Epithelial cell of esophagus (primary cell): ENCODE data around the gene PTTG1IP.

Experiments
- DNase-seq: peaks from one replicate; pipeline ENCODE4 v3.0.0; 2010; ENCODE audit warnings: low read depth
- H3K4me3 ChIP-seq: 2 replicates; pipeline ENCODE4 v1.5.1; 2011; ENCODE audit warnings: mild to moderate bottlenecking, low read length, control low read depth
- TF ChIP-seq, protein P1 (sequence below): IDR thresholded peaks from 2 replicates; pipeline ENCODE4 v1.5.1; 2011; ENCODE audit warnings: low read depth, mild to moderate bottlenecking, low read length, control low read depth, inconsistent platforms; ENCODE audit not compliant: insufficient read depth; ENCODE audit errors: missing control alignments

Gene PTTG1IP

DNA sequence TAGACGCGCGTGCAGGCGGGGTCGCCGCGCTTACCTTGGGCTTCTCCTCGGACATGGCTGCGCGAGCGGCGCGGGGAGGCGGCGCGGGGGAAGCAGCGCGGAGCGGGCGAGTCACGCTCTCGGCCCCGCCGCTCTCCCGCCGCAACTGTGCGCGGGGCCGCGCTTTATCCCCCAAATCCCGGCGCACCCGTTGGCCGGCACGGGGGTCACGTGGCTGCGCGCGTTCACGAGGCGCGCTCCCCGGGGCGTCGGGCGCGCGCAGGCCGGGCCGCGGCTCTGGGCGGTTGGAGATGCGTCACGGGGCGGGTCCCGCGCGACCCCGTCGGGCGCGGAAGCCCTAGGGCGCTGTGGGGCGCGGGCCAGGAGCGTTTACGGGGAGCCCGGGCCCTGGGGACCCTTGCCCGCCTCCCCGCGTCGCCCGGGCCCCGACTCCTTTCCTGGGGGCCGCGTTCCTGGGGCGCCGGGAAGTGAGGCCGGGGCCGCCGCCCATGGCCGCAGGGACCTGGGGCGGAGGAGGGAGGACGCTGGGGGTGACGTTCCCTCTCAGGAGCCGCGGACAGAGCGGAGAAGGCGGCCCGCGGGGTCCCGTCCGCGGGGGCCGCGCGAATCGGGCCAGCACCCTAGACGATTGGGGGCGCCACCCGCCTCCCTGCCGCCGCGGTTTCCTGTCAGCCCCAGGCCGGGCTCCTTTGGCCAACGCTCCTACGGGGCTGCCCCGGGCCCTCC is 55.4 kb downstream of the PTTG1IP start, which contains the start of gene SUMO3:
Gene SUMO3, minus strand, starts transcription at position 149 of the 726 bp plus-strand sequence. Its CDS starts 94 bp downstream, at position 55.
- DNase-seq: peak; percentile 78
- TF ChIP-seq, protein P1, sequence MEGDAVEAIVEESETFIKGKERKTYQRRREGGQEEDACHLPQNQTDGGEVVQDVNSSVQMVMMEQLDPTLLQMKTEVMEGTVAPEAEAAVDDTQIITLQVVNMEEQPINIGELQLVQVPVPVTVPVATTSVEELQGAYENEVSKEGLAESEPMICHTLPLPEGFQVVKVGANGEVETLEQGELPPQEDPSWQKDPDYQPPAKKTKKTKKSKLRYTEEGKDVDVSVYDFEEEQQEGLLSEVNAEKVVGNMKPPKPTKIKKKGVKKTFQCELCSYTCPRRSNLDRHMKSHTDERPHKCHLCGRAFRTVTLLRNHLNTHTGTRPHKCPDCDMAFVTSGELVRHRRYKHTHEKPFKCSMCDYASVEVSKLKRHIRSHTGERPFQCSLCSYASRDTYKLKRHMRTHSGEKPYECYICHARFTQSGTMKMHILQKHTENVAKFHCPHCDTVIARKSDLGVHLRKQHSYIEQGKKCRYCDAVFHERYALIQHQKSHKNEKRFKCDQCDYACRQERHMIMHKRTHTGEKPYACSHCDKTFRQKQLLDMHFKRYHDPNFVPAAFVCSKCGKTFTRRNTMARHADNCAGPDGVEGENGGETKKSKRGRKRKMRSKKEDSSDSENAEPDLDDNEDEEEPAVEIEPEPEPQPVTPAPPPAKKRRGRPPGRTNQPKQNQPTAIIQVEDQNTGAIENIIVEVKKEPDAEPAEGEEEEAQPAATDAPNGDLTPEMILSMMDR: no peak
- peak within 1 kb of the TSS; percentile 66 for H3K4me3 ChIP-seq

DNA sequence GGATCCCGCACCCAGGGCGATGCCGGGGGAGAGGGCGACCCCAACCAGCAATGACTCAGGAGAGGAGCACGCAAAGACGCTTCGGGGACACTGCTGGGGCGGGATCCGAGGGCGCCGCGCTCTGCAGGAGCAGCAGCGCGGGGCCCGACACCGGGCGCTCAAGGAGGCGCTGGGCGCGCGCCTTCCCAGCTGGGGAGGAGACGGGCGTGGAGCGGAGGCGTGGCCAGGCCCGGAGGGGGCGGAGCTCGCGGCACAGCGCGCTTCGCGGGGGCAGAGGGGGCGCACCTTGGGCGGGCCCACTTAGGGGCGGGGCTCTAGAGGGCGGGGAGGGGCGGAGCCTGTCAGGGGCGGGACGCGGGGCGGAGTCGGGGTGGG is 56.0 kb downstream of the PTTG1IP start:
- H3K4me3 ChIP-seq: peak overlapping the region; percentile 66
- DNase-seq: peak; percentile 95
- TF ChIP-seq, protein P1: no peak

DNA sequence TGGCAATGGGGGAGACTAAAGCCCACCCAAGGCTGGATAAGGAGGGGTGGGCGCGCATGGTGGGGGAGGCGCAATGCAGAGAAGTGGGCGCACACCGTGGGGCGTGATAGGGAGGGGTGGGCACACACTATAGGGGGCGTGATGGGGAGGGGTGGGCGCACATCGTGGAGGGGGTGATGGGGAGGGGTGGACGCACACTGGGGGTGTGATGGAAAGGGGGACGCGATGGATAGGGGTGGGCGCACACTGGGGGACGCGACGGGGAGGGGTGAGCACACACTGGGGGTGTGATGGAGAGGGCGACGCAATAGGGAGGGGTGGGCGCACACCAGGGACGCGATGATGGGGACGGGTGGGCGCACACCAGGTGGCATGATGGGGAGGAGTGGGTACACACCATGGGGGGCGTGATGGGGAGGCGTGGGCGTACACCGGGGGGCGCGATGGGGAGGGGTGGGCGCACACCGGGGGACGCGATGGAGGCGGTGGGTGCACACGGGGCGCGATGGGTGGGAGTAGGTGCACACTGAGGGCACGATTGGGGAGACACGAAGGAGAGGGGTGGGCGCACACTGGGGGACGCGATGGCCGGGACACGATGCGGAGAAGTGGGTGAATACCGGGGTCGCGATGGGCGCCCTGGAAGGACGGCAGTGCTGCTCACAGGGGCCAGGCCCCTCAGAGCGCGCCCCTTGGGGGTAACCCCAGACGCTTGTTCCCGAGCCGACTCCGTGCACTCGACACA is 56.6 kb downstream of the PTTG1IP start:
- peak overlapping the region; percentile 66 for H3K4me3 ChIP-seq
- TF ChIP-seq, protein P1: no peak
- no peak for DNase-seq

DNA sequence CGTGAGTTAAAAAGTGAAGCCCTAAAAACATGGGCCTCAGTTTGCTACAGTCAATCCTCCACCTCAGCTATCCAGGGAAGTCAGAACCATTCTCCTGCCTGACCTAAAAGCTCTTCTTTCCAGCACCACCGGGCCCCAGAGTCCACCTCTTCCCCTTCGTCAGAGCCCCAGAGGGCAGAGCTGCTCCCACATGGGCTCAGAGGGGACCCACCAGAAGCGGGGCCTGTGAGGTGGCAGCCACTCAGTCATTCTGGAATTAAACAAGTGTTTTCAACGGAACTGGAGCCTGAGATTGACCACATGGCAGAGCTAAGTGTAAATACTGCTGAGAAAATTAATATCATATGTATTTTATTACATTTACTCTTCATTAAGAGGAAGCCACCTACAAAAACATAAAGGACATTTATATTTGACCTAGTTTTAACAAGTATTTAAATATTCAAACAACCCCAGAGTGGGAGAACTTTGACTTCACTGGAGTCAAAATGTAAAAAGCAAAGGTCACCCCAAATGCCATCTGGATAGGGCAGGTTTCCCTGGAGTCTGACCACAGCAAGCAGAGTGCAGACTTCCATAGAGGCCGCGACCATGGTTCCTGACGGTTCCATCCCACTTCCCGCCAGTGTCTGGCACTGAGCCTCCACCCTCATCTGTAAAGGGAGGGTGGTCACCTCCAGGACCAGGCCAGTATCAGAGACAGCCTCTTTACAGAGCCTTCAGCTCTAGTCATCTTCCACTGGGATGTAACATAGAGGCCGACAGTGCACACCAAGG is 57.5 kb downstream of the PTTG1IP start:
- H3K4me3 ChIP-seq: no peak overlapping the region
- TF ChIP-seq, protein P1: no peak
- DNase-seq: no peak

DNA sequence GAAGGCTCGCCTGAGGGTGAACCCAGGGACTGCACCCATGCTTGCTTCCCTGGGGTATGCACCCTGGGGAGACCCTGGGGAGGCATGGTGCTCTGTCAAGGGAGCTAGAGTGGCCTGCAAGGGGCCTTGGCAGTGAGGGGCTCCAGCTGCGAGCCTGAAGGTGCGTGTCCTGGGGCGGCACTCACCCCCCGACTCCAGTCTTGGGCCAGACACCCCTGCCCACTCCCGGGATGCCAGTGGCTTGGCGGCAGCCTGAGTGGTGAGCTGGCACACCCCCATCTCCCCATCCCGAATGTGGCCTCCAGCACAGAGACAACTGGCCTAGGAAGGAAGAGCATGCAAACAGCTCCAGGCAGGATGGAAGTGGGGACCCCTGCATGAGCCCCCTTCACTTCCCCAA is 58.3 kb downstream of the PTTG1IP start:
- no peak overlapping the region for H3K4me3 ChIP-seq
- TF ChIP-seq, protein P1: no peak

DNA sequence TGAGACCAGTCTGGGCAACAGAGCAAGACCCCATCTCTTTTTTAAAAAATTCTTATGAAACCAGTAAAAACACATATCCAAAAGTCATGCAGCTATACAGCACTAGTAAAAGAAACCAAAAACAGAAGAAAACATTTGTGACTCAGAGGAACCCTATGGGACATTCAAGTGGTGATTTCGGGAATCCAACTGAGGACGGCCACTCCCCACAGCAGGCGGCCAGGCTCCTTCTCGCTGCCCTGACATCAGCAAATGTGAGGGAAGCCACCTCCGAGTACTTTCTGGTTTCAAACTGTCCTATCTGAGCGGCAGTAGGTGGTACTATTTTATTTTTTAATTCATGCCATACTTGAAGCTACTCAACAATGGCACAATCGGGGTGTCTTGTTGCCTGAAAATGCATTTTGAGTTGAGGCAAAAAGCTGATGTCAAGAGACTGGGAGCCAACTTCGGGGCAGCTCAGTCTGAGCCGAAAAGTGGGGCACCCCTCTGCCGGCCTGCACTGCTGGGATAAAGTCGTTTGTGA is 58.9 kb downstream of the PTTG1IP start:
- DNase-seq: no peak
- TF ChIP-seq, protein P1: no peak
- H3K4me3 ChIP-seq: no peak overlapping the region

More for the DNA sequence above, 58.3 kb downstream of the PTTG1IP start:
- no peak for DNase-seq
